Heart left ventricle (tissue), 13 donors: ENCODE measurements around the gene OSBPL10.

Source experiments
- CTCF ChIP-seq, 12 donors: fragments of 200-600 bp; sonication (generic) in 4 of 12; IDR thresholded peaks; one replicate each; pipeline versions ENCODE4 v1.5.0 to v1.8.0; 2018 to 2022; ENCODE audit warnings: antibody characterized with exemption in 12 of 12, mild to moderate bottlenecking in 5 of 12
- POLR2A ChIP-seq, 2 donors: fragments of 450-650 bp; IDR thresholded peaks; one replicate each; pipeline ENCODE4 v1.6.1; 2017; ENCODE audit warnings: antibody characterized with exemption in 2 of 2, mild to moderate bottlenecking in 2 of 2, moderate library complexity in 2 of 2
- donor health status: ischemic (EF 13 %, LVEDD 7.1; RV severe dilation, severe dysfunction).
- donor health status: DM: no; HTN: yes; CAD: no.
- donor health status: DM: no; HTN: no; CAD: no.
- donor health status: ischemic (EF 25% LVEDD 6.9; RV normal size, moderate dysfunction).
- donor health status: ischemic (EF 25% LVEDD 5.7; RV mildly dilated, moderate dysfunction).
- donor health status: ischemic (EF 35%, LVEDD 5.7; RV mildly dilated, moderate dysfunction).
- donor health status: nonischemic (EF 11% LVEDD 7.7; RV severe dilation, severe dysfunction).
- donor health status: DM: yes; HTN: yes; CAD: no.
- donor health status: PGD.
- donor health status: ischemic (EF 29% LVEDD 5.4; RV normal size, mild dysfunction).
- donor health status: nonischemic (EF 23%, LVEDD 6.1; RV moderate dilation, normal function).

GRCh38 chr3:31979001-31979697 is 1.9 kb downstream of the OSBPL10 start:
- TF ChIP-seq CTCF (IDR thresholded peaks at IDR 0.05) (no peak), POLR2A (IDR thresholded peaks at IDR 0.05) (no peak)
